ENCODE results near the gene FSD1.
"Not testable (repeated sequence)": the region's sequence is repeated elsewhere in the genome, so short reads cannot be mapped to it uniquely, and the experiment has no call there.

FSD1 gene

DNA sequence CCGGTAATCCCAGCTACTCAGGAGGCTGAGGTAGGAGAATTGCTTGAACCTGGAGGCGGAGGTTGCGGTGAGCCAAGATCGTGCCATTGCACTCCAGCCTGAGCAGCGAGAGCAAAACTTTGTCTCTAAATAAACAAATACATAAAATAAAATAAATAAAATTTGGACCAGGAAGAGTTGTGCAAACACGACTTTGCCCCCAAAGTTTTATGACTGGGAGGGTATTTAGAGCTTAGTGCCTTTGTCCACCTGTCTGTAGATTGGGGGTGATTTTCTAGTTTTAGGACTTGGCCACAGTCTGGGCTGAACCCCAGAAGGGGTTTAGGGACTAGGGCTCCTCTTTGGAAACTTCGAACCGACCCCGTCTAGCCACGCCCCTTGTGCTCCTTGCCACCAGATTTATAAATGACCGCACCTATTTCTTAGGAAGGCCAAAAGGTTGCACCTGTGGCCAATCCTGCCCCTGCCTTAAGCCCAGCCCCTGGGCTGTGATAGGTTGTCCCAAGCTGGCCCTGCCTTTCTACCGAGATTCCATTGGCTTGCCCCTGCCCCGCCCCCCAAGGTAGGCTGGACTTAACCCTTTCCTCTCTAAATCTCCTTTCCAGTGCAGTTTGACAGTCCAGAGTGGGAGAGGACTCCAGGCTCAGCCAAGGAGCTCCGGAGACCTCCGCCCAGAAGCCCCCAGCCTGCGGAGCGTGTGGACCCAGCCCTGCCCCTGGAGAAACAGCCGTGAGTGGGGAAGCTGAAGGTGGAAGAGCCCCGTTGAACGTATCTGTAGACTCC is 20.0 kb upstream of the FSD1 start:
- no peak for DNase-seq (ENCODE audit: low read depth, low spot score)
- no peak overlapping the region for H3K27ac ChIP-seq

DNA sequence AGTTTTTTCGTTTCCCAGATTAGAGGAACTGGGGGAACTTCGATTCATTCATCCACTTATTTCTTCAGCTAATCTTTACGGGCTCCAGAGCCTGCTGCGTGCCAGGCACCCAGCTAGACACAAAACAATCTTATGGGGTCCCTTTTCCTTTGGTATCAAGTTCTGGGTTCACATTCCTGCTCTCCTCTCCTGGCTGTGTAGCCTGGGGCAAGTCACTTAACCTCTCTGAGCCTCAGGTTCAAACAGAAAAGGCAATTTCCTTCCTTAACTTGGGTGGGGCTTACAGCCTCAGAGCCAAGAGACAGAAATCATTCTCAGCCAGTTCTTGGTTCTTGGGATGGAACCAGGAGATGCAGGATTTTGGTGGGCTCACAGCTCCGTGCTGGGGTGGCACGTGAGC is 19.4 kb upstream of the FSD1 start:
- DNase-seq (ENCODE audit: low read depth, low spot score): no peak
- no peak overlapping the region for H3K27ac ChIP-seq

GRCh38 chr19:4286141-4286540 is 18.3 kb upstream of the FSD1 start:
- DNase-seq (ENCODE audit: low read depth, low spot score); H3K27ac ChIP-seq: not testable (repeated sequence)

- no peak overlapping the region for H3K27ac ChIP-seq
- no peak for DNase-seq (ENCODE audit: low read depth, low spot score)
Observed at GRCh38 chr19:4288091-4288777, 16.2 kb upstream of the FSD1 start.

DNA sequence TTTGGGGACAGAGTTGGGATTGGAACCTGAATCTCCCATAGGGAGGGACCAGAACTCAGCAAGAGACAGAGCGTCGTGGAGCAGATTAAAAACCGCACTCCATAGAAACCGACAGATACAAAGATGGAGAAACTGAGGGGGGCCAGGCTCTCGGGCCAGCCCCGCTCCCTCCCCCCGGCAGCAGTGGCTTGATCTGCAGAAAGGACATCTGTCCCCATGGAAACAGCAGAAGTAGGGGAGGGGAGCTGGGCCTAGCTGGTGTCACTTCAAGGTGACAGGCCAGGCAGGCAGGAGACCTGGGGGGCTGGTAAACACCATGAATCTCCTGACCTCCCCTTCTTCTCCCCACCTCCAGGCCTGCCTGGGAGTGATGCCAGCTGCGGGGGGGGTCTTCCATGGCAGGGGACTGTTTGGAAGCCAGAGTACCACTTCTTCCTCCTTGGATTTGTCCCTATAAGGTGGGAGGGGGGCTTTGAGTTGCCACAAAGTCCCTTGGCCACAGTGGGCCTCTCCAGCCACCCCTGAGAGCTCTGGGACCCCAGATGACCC is 13.1 kb upstream of the FSD1 start:
- DNase-seq (ENCODE audit: low read depth, low spot score): no peak
- H3K27ac ChIP-seq: no peak overlapping the region

DNA sequence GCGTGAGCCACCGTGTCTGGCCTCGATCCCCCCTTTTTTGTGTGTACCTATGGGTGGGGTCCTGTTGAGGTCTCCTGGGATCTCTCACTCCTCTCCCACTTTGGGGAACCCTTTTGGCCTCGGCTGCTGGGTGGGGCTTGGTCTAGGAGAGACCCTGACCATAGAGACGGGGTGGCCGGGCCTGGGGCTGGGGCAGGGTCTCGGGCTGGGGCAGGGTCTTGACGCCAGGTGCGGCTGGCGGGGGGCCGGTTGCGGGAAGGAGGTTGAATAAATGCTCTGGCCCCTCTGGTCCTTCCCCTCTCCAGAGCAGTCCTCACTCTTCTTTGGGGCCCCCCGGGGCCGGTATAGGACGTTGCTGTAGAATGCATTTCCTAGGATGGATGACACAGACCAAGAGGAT is 11.9 kb upstream of the FSD1 start:
- DNase-seq (ENCODE audit: low read depth, low spot score): no peak
- H3K27ac ChIP-seq: no peak overlapping the region

- no peak for DNase-seq (ENCODE audit: low read depth, low spot score)
- no peak overlapping the region for H3K27ac ChIP-seq
Observed at GRCh38 chr19:4294389-4294788, 10.0 kb upstream of the FSD1 start.

DNA sequence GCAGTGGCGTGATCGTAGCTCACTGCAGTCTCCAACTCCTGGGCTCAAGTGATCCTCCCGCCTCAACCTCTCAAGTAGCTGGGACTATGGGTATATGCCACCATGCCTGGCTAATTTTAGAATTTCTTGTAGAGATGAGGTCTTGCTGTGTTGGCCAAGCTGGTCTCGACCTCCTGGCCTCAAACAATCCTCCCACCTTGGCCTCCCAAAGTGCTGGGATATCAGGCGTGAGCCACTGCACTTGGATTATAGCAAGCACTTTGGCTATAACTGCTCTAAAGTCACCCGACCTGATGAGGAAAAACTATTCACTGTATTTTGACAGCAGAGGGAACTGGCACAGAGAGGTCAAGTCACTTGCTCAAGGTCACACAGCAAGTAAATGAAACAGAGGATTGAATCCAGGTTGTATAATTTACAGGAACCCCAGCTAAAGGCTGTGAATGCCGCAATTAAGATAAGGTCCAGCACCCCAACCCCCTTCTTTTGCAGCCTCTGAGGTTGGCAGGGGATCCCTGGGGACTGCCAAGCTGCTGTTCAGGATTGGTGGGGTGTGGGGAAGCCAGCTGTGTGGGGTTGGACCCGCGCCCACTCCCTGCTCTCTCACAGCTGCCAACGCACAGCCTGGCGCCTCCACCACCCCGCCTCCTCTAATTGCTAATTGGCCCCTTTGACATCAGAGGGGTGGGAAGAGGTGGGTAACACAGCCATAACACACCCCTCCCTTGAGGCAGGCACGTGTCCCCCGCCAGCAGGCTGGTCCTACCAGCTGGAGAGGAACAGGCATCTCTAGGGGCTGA is 8.2 kb upstream of the FSD1 start:
- no peak for DNase-seq (ENCODE audit: low read depth, low spot score)
- no peak overlapping the region for H3K27ac ChIP-seq

GRCh38 chr19:4297901-4298809 is 6.2 kb upstream of the FSD1 start:
- H3K27ac ChIP-seq: no peak overlapping the region

DNA sequence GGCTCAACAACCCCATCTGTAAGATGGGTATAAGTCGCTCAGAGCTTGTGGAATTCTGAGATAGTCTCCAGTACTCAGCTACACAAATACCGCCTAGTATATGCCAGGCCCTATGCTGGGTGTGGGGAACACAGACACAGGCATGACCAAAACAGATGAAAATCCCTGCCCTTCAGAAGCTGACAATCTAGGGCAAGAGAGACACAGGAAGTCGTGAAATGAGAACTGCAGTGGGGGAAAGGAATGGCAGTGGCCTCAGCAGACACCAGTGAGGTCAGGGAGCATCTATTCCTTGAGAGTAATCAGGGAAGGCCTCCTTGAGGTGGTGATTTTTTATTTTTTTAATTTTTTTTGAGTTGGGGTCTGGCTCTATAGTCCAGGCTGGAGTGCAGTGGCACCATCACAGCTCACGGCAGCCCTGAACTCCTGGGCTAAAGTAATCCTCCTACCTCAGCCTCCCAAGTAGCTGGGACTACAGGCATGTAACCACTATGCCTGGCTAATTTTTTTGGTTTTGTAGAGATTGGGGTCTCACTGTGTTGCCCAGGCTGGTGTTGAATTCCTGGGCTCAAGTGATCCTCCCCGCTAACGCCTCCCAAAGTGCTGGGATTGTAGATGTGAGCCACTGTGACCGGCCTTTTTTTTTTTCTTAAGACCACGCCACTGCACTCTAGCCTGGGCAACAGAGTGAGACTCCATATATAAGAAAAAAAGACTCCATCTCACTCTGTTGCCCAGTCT is 5.4 kb upstream of the FSD1 start:
- no peak overlapping the region for H3K27ac ChIP-seq
- DNase-seq (ENCODE audit: low read depth, low spot score): no peak

More at GRCh38 chr19:4297901-4298809, 6.2 kb upstream of the FSD1 start:
- DNase-seq (ENCODE audit: low read depth, low spot score): no peak

- no peak overlapping the region for H3K27ac ChIP-seq
- no peak for DNase-seq (ENCODE audit: low read depth, low spot score)
Observed at GRCh38 chr19:4300589-4300988, 3.8 kb upstream of the FSD1 start.

DNA sequence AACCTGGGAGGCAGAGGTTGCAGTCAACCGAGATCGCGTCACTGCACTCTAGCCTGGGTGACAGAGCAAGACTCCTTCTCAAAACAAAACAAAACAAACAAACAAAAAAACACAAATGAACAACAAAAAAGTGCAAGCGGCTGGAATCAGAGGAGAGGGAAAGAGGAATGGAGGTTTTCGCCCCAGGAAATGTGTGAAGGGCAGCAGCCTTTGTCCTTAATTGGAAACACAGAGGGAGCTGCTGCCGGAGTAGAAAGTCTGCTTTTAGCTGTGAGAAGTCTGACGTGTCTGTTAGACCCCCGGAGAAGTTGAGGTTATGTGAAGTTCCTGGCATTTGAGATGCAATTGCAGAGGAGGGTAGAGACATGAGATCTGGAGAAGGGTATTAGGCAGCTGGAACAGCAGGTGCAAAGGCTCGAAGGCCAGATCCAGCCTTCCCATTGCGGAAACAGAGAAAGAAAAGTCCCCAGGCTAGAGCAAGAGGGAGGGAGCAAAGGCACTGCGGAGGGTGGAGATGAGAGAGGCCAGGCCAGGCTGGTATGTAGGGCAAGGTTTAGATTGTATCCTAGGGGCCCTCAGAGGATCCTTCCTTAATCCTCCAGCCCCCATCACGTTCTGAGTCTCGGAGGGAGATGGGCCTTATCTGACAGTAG is 2.7 kb upstream of the FSD1 start:
- no peak for DNase-seq (ENCODE audit: low read depth, low spot score)
- no peak overlapping the region for H3K27ac ChIP-seq

GRCh38 chr19:4302243-4302640 is 2.2 kb upstream of the FSD1 start, which contains the start of gene TMIGD2:
Gene TMIGD2 (minus strand): TSS chr19:4302389. CDS start chr19:4302385, 4 bp downstream.
- no peak for DNase-seq (ENCODE audit: low read depth, low spot score)
- H3K27ac ChIP-seq: no peak within 1 kb of the TSS

DNA sequence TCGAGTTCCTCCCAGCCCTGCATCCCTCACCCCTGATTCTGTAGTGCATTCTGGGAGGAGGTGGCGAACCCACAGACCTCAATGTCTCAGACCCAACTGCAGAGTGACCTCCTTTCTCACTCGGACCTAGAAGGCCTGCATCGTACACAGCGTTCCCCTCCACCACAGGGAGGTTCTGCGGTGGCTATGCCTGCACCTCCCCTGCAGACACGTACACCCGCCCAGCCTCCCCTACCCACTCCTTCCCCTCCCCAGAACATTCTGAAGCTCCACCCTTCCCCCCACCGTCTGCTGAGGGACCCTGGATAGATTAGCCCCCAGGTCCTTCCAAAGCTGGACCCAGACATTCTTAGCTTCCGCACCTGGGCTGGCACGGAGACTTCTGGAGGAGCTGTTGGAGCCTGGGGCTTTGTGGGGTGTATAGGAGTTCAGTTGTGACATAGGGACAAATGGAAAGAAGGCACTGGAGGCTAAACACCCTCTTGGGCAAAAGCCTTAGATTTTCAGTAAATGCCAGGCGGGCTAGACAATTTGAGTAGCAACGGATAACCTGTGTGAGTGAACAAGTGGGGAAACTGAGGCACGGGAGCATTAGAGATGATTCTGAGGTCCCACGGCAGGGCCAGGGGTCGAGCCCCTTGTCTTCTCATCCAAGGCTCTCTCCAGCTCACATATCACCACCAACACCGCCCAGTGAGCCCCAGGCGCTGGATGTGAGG is 420 bp upstream of the FSD1 start:
- no peak overlapping the region for H3K27ac ChIP-seq
- no peak for DNase-seq (ENCODE audit: low read depth, low spot score)

- no peak for DNase-seq (ENCODE audit: low read depth, low spot score)
- H3K27ac ChIP-seq: no peak overlapping the region
Observed at GRCh38 chr19:4305257-4305612, 837 bp downstream of the FSD1 start.

DNA sequence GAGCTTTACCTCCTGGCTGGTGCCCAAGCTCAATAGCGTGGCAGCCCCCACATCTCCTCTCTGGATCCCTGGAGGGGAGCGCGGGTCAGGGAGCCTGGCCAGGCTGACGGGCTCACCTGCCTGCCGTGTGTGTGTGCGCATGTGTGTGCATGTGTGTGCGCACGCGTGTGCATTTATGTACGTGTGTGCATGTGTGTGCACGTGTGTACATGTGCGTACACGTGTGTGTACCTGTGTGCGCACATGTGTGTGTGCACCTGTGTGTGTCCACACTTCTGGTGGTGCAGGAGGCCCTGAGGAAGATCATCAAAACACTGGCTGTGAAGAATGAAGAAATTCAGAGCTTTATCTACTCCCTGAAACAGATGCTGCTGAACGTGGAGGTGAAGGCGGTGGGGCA is 1.3 kb downstream of the FSD1 start:
- H3K27ac ChIP-seq: no peak overlapping the region
- no peak for DNase-seq (ENCODE audit: low read depth, low spot score)

DNA sequence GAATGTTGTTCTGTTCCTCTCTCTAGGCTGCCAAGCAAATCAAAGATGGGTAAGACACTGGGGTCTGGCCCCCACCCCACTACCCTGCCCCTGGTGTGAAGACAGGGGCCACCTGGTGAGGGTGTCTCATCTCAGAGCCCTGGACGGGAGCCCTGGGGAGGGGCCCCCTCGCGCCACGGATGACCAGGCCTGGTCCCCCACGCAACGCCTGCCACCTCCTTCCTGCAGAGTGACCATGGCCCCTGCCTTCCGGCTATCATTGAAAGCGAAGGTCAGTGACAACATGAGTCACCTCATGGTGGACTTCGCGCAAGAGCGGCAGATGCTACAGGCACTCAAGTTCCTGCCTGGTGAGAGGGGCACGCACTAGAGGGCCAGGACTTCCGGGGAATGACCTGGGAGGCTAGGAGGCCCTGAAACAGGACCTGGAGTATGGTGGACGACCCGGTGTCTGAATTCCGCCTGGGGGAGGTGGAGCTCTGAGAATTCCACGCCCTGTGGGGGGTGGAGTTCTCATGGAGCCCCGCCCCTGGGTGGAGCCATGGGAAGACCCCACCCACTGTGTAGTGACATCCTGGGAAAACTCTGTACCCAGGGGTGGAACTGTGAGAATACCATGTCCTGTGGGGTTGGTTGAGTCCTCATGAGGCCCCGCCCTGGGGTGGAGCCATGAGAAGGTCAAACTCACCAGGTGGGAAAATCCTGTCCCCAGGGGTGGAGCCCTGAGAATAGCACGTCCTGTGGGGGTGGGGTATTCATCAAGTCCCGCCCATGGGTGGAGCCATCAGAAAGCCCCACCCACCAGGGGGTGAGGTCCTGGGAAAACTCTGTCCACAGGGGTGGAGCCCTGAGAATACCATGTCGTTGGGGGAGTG is 6.1 kb downstream of the FSD1 start:
- DNase-seq (ENCODE audit: low read depth, low spot score): no peak
- H3K27ac ChIP-seq: no peak overlapping the region
